Mesenchymal stem cell (in vitro differentiated cells and primary cell): ENCODE measurements around the gene FBXL7.
A peak's percentile ranks its signal among the peaks of the same experiment; 100 is the strongest.

ENCODE experiments used
- DNase-seq: peaks from one replicate; pipeline ENCODE4 v3.0.0-alpha.2; 2013
- H2AFZ ChIP-seq: one replicate; pipeline ENCODE4 v1.6.1; 2013; ENCODE audit warnings: low read depth, mild to moderate bottlenecking, control low read depth, inconsistent platforms, low read length, moderate library complexity
- H2AK5ac ChIP-seq: 2 replicates; pipeline ENCODE4 v1.6.1; 2013; ENCODE audit warnings: low read length, moderate library complexity, mild to moderate bottlenecking, inconsistent platforms; ENCODE audit not compliant: severe bottlenecking
- H2BK120ac ChIP-seq: one replicate; pipeline ENCODE4 v1.6.1; 2013; ENCODE audit warnings: low read depth, mild to moderate bottlenecking, inconsistent platforms, low read length, moderate library complexity
- H2BK12ac ChIP-seq, 2 experiments: one replicate each; pipeline ENCODE4 v1.6.1; 2013; ENCODE audit warnings: inconsistent platforms in 2 of 2, low read length in 2 of 2, mild to moderate bottlenecking in 2 of 2, moderate library complexity in 2 of 2, control low read depth in 1 of 2
- H2BK15ac ChIP-seq: one replicate; pipeline ENCODE4 v1.6.1; 2013; ENCODE audit warnings: mild to moderate bottlenecking, low read depth, inconsistent platforms; ENCODE audit not compliant: poor library complexity, severe bottlenecking
- H2BK5ac ChIP-seq: 2 replicates; pipeline ENCODE4 v1.6.1; 2013; ENCODE audit warnings: low read depth, mild to moderate bottlenecking, low read length, control low read depth, inconsistent platforms; ENCODE audit not compliant: poor library complexity, severe bottlenecking
- H3K14ac ChIP-seq, 2 experiments: one replicate each; pipeline ENCODE4 v1.6.1; 2013; ENCODE audit warnings: inconsistent platforms in 2 of 2, low read length in 2 of 2, control low read depth in 1 of 2, mild to moderate bottlenecking in 1 of 2, moderate library complexity in 1 of 2
- H3K18ac ChIP-seq, 2 experiments: one replicate each; pipeline ENCODE4 v1.6.1; 2013; ENCODE audit warnings: inconsistent platforms in 2 of 2, low read length in 2 of 2, control low read depth in 1 of 2, low read depth in 1 of 2, mild to moderate bottlenecking in 1 of 2
- H3K23ac ChIP-seq, 2 experiments: one replicate each; pipeline ENCODE4 v1.6.1; 2013; ENCODE audit warnings: inconsistent platforms in 2 of 2, low read length in 2 of 2, mild to moderate bottlenecking in 2 of 2, moderate library complexity in 2 of 2, control low read depth in 1 of 2
- H3K27ac ChIP-seq: 2 replicates; pipeline ENCODE4 v1.5.1; 2013; ENCODE audit warnings: mild to moderate bottlenecking, moderate library complexity, low read length, control low read depth, inconsistent platforms; ENCODE audit not compliant: poor library complexity, severe bottlenecking
- H3K27me3 ChIP-seq, 2 experiments: 2 replicates each; pipeline versions ENCODE4 v1.6.1 to v1.7.0; 2013; ENCODE audit warnings: low read length in 2 of 2, mild to moderate bottlenecking in 2 of 2, moderate library complexity in 2 of 2, control low read depth in 1 of 2, inconsistent platforms in 1 of 2; ENCODE audit not compliant: control insufficient read depth in 1 of 2, insufficient read depth in 1 of 2
- H3K36me3 ChIP-seq, 2 experiments: 2 replicates each; pipeline versions ENCODE4 v1.6.1 to v1.7.0; 2013; ENCODE audit warnings: low read length in 2 of 2, control low read depth in 1 of 2, inconsistent platforms in 1 of 2, low read depth in 1 of 2, mild to moderate bottlenecking in 1 of 2; ENCODE audit not compliant: insufficient read depth in 2 of 2, control insufficient read depth in 1 of 2
- H3K4ac ChIP-seq, 2 experiments: one replicate each; pipeline ENCODE4 v1.6.1; 2013; ENCODE audit warnings: inconsistent platforms in 2 of 2, low read length in 2 of 2, mild to moderate bottlenecking in 2 of 2, moderate library complexity in 2 of 2, control low read depth in 1 of 2, low read depth in 1 of 2
- H3K4me1 ChIP-seq: 2 replicates; pipeline ENCODE4 v1.6.1; 2013; ENCODE audit warnings: low read depth, low read length, control low read depth; ENCODE audit not compliant: control insufficient read depth, insufficient read depth
- H3K4me2 ChIP-seq: 2 replicates; pipeline ENCODE4 v1.6.1; 2013; ENCODE audit warnings: low read length, mild to moderate bottlenecking, inconsistent platforms; ENCODE audit not compliant: poor library complexity, severe bottlenecking
- H3K4me3 ChIP-seq, 2 experiments: 2 replicates each; pipeline versions ENCODE4 v1.5.1 to v1.7.0; 2013; ENCODE audit warnings: low read length in 2 of 2, mild to moderate bottlenecking in 2 of 2, control low read depth in 1 of 2, low read depth in 1 of 2; ENCODE audit not compliant: insufficient read depth in 1 of 2
- H3K79me1 ChIP-seq: replicated peaks from 2 replicates; pipeline ENCODE4 v1.6.1; 2013; ENCODE audit warnings: mild to moderate bottlenecking, control low read depth, low read length, inconsistent platforms; ENCODE audit not compliant: poor library complexity, severe bottlenecking
- H3K9ac ChIP-seq: 2 replicates; pipeline ENCODE4 v1.7.0; 2013; ENCODE audit warnings: mild to moderate bottlenecking, low read length, moderate library complexity
- H3K9me3 ChIP-seq: 2 replicates; pipeline ENCODE4 v1.7.0; 2013; ENCODE audit warnings: mild to moderate bottlenecking, low read length; ENCODE audit not compliant: control insufficient read depth
- H4K8ac ChIP-seq: one replicate; pipeline ENCODE4 v1.6.1; 2013; ENCODE audit warnings: inconsistent platforms, mild to moderate bottlenecking, low read length, moderate library complexity
- H4K91ac ChIP-seq: one replicate; pipeline ENCODE4 v1.6.1; 2013; ENCODE audit warnings: mild to moderate bottlenecking, low read length, inconsistent platforms
- WGBS: methylation state at CpG from one replicate; pipeline ENCODE4 v1.1.7; 2013; ENCODE audit warnings: mixed read lengths; 5-methylcytosine and 5-hydroxymethylcytosine counted together

Gene FBXL7

DNA sequence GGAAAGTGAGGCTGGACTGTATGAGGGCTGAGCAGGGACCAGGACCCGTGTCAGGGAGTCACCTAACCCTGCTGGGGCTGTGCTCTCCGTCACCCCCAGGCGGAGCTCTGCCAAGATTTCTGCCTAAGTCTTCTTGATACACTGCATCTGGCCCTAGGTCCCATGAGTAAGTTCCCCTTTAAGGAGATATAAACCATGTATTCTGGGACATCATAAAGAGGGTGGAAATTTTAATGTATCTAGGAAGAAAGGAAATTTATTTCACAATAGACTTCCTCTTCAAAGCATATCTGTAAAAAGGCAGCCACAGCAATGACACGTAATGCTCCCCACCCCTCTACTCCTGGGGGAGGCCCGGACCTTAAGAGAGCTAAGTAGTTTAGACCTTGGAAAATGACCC, 183.4 kb downstream of the FBXL7 start:
- Histone ChIP-seq H3K9ac (no peak overlapping the region), H3K14ac (no peak overlapping the region), H2BK15ac (no peak overlapping the region), H3K4ac (no peak overlapping the region), H3K4me3 (no peak overlapping the region), H3K27me3 (no peaks in the 10 kb centered on the region), H3K27ac (no peak overlapping the region), H2AFZ (no peak overlapping the region), H3K4me1 (no peaks in the 10 kb centered on the region), H2AK5ac (no peak overlapping the region), H2BK120ac (no peak overlapping the region), H4K8ac (no peak overlapping the region), H3K9me3 (no peaks in the 10 kb centered on the region), H3K4me2 (no peak overlapping the region), H3K36me3 (no peaks in the 10 kb centered on the region), H3K18ac (no peak overlapping the region), H3K23ac (no peak overlapping the region), H2BK12ac (no peak overlapping the region), H2BK5ac (no peak overlapping the region), H3K79me1 (peaks cover 20% of the 10 kb centered on the region), H4K91ac (no peak overlapping the region)
- DNase-seq = peak; percentile 29
- 68% methylated on average over 3 of the region's 5 CpGs for WGBS

DNA sequence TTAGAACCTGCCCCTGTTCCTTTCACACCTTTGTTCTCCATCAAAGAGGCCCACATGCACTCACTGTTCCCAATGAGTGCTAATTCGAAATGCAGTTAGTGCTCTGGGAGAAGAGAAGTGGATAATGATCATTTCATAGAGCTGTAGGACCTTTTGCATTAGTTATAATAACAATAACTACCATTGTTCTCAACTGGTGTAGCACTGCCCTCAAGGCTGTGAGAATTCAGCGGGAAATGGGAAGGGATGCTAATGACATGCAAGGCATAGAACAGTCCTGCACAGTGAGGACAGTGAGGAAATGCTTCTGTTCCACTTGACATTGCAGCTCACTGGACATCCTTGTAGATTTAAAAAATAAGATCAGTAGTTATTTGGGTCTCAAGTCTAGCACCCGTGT, 187.4 kb downstream of the FBXL7 start:
- Histone ChIP-seq H3K4me2 (no peak overlapping the region), H3K79me1 (peaks cover 18% of the 10 kb centered on the region), H4K8ac (no peak overlapping the region), H3K27ac (no peak overlapping the region), H3K4ac (no peak overlapping the region), H3K23ac (no peak overlapping the region), H3K18ac (no peak overlapping the region), H2AFZ (no peak overlapping the region), H3K4me3 (no peak overlapping the region), H3K4me1 (peaks cover 2% of the 10 kb centered on the region), H2BK12ac (no peak overlapping the region), H4K91ac (no peak overlapping the region), H2BK120ac (no peak overlapping the region), H3K14ac (no peak overlapping the region), H3K36me3 (no peaks in the 10 kb centered on the region), H2AK5ac (no peak overlapping the region), H2BK5ac (no peak overlapping the region), H2BK15ac (no peak overlapping the region), H3K9ac (no peak overlapping the region), H3K9me3 (no peaks in the 10 kb centered on the region), H3K27me3 (no peaks in the 10 kb centered on the region)
- DNase-seq = no peak
- WGBS = 100% methylated on average over 2 of the region's 3 CpGs

DNA sequence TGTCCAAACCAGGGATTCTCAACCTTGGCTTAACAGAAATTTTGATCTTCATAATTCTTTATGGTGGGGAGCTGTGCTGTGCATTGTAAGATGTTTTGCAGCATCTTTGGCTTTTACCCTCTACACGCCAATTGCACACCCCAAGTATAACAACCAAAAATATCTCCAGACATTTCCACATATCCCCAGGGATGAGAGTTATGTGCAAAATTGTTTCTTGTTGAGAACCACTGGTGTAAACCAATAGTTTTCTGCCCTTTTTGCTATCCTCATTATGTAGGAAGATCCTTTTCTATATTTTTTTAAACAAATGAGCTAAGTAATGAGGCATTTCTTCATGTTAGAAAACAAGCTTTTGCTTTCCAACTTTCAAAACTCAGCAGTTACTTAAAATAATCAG, 189.9 kb downstream of the FBXL7 start:
- Histone ChIP-seq H2BK120ac (no peak overlapping the region), H3K4me3 (no peak overlapping the region), H3K27me3 (no peaks in the 10 kb centered on the region), H3K23ac (no peak overlapping the region), H4K8ac (no peak overlapping the region), H3K4me1 (peaks cover 8% of the 10 kb centered on the region), H3K9me3 (no peaks in the 10 kb centered on the region), H3K18ac (no peak overlapping the region), H3K79me1 (peaks cover 33% of the 10 kb centered on the region), H3K9ac (no peak overlapping the region), H2AFZ (no peak overlapping the region), H2AK5ac (no peak overlapping the region), H2BK5ac (no peak overlapping the region), H3K36me3 (no peaks in the 10 kb centered on the region), H3K14ac (no peak overlapping the region), H3K4me2 (no peak overlapping the region), H2BK12ac (no peak overlapping the region), H3K4ac (no peak overlapping the region), H2BK15ac (no peak overlapping the region), H3K27ac (no peak overlapping the region), H4K91ac (no peak overlapping the region)
- no CpG with 5 or more reads among the region's 1 CpG for WGBS
- no peak for DNase-seq

DNA sequence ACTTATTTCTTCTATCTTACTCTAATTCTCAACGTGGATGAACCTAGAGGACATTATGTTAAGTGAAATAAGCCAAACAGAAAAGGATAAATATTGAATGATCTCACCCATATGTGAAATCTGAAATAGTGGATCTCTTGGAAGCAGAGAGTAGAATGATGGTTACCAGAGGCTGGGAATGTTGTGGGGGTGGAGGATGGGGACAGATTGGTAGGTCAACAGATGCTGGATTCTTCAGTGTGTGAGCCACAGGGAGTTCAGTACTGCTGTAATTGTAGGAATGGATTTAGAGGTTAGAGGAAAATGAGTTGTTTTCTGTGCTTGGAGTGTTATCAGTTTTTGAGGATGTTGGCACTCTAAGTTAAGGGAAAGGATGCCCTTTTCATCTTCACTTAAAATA, 190.6 kb downstream of the FBXL7 start:
- Histone ChIP-seq H4K8ac (no peak overlapping the region), H3K79me1 (peaks cover 31% of the 10 kb centered on the region), H2BK5ac (no peak overlapping the region), H3K4ac (no peak overlapping the region), H3K14ac (no peak overlapping the region), H3K4me3 (no peak overlapping the region), H2BK120ac (no peak overlapping the region), H3K23ac (no peak overlapping the region), H3K36me3 (no peaks in the 10 kb centered on the region), H3K27me3 (no peaks in the 10 kb centered on the region), H3K9ac (no peak overlapping the region), H3K27ac (no peak overlapping the region), H4K91ac (no peak overlapping the region), H2BK12ac (no peak overlapping the region), H3K18ac (no peak overlapping the region), H2AFZ (no peak overlapping the region), H3K4me2 (no peak overlapping the region), H3K9me3 (no peaks in the 10 kb centered on the region), H2BK15ac (no peak overlapping the region), H3K4me1 (peaks cover 11% of the 10 kb centered on the region), H2AK5ac (no peak overlapping the region)
- no CpG with 5 or more reads among the region's 1 CpG for WGBS
- no peak for DNase-seq
